GM18520 (cell line): ENCODE data around the gene ACTL7B.
"Not testable (repeated sequence)": the region's sequence is repeated elsewhere in the genome, so short reads cannot be mapped to it uniquely, and the experiment has no call there.

ENCODE experiments used
- ATAC-seq: cut with Tn5 transposase; IDR thresholded peaks from one replicate; pipeline ENCODE4 v1.9.1; 2021; ENCODE audit not compliant: unreplicated experiment

ACTL7B gene, protein sequence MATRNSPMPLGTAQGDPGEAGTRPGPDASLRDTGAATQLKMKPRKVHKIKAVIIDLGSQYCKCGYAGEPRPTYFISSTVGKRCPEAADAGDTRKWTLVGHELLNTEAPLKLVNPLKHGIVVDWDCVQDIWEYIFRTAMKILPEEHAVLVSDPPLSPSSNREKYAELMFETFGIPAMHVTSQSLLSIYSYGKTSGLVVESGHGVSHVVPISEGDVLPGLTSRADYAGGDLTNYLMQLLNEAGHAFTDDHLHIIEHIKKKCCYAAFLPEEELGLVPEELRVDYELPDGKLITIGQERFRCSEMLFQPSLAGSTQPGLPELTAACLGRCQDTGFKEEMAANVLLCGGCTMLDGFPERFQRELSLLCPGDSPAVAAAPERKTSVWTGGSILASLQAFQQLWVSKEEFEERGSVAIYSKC

DNA sequence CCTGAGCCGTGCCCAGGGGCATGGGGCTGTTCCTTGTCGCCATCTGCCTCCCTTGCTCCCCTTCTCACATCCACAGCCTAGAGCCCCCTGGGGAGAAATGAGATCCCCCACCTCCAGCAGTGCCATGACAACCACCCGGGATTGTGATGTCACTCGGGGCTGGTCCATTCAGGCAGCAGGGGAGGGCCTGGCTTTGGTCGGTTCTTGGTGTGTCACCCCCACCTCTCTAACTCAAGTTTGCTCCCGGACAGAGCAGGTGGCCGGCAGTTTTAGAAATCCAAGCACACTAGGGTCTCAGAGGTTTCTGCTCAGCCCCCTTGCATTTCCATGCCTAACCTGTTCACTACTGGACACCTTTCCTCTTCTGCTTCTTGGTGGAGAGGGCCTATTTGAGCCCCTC lies at the start of gene ACTL7B:
TSS of gene ACTL7B (minus strand) at position 99 of the 400 bp plus-strand sequence. CDS start at position 43, 56 bp downstream.
- no peak for ATAC-seq

DNA sequence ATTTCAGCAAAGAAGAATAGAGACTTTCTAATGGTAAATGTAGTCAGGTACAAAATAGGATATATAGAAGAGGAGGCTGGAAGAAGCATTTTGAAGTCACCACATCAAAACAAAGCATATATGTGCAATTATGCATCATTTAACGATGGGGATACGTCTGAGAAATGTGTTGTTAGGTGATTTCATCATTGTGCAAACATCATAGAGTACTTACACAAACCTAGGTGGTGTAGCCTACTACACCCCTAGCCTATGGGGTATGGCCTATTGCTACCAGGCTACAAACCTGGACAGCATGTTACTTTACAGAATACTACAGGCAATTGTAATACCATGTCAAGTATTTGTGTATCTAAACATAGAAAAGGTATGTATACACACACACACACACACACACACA lies 49.7 kb upstream of the ACTL7B start:
- ATAC-seq = no peak

DNA sequence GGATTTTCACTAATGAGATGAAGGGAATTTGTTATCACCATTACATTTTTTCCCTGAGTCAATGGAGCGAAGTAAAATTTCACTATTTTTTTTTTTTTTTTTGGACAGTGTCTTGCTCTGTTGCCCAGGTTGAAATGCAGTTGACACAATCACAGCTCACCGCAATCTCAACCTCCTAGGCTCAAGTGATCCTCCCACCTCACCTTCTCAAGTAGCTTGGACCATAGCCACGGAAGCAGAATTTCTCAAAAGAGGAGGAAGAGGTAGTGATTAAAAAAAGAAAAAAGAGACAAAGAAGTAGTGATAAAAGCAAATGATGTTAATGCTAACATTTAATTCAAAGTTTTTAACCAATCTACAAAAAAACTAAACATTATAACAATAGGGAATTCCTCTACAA lies 48.4 kb upstream of the ACTL7B start:
- no peak for ATAC-seq

DNA sequence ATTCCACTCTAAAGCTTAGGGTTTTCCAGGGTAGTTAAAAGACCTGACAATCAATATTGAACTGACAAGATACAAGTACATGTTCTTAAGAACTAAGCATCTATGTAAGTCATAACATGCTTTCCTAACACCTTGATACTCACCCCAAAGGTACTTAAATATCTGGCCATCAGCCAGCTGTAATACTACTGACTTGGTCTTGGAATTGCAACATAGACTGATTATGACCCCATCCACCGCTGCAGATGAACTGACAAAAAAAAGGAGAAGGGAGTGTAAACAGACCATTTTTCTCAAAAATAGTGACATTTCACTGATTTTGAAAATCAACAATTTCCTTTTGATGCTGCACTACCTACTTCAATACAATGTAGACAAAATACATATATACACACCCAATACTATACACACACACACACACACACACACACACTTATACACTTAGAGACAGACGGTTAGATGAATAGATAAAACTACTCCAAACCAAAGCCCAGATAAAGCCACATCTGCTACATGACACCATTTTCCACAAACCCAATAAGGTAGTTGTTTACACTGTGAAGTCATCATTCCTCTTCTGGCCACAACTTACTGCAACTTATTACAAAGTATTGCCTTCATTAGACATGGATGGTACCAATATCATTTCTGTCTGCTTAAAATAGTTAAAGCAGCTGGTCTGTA lies 47.8 kb upstream of the ACTL7B start:
- no peak for ATAC-seq

DNA sequence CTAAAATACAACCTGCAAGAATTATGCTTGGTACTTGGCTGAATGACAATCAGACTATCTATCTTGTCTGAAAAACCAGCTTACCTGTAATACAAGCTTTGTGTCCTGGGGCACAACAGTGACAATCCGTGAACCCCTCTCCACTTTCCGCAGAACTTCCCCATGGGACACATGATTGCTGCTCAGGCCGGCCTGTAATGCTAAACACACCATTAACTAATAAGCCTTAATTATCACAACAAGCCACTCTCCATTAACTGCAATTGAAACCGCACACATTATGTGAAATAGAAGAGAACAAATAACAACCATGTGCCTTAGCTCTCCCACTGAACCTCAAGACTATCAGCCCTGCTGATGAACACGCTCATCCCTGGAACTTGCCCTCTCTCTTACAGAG lies 44.4 kb upstream of the ACTL7B start:
- ATAC-seq = no peak

DNA sequence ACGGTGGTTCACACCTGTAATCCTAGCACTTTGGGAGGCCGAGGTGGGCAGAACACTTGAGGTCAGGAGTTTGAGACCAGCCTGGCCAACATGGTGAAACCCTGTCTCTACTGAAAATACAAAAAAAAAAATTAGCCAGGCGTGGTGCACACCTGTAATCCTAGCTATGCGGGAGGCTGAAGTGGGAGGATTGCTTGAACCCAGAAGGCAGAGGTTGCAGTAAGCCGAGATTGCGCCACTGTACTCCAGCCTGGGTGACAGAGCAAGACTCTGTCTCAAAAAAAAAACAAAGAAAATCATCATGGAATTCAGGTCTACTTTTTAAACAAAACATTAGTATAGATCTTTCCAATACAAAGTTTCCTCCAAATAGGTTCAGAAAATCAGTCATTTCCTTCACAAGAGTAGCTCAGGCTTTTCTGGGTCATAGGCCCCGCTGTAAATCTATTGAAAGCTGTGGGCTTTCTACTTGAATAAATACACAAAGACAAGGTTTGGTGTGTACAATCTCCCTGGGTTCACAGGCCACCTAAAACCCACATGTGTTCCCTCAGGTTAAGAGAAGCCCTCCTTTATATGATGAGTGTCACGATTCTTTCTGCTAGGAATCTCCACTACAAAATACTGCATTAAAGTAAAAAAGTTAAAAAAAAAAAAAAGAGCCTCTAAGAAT lies 43.4 kb upstream of the ACTL7B start:
- not testable (repeated sequence) for ATAC-seq

DNA sequence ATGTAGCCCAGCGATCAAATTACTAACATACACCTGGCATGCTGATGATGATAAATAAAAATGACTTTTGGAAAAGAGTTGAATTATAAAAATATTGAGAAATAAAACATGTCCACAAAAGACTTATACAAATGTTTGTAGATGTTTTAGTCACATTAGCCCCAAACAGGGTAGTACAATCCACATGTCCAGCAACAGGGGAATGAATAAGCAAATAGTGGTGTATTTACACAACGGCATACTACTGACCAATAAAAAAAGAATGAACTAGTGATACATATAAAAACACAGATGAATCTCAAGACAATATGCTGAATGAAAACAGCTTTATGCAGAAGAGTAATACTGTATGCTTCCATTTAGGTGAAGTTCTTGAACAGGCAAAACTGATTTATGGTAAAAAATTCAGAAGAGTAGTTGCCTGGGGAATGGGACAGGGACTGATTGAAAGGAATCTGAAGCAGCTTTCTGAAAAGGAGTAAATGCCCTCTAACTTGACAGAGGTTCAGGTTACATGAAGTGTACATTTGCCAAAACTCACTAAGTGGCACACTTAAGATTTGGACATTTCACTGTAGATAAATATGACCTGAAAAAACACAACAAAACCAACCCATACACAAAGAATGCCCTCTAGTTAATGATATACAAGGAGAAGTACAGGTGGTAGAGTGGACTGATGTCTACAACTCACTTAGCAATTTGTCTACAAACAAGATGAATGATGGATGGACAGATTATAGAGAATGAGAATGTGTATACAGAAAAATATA lies 41.7 kb upstream of the ACTL7B start:
- ATAC-seq = no peak

DNA sequence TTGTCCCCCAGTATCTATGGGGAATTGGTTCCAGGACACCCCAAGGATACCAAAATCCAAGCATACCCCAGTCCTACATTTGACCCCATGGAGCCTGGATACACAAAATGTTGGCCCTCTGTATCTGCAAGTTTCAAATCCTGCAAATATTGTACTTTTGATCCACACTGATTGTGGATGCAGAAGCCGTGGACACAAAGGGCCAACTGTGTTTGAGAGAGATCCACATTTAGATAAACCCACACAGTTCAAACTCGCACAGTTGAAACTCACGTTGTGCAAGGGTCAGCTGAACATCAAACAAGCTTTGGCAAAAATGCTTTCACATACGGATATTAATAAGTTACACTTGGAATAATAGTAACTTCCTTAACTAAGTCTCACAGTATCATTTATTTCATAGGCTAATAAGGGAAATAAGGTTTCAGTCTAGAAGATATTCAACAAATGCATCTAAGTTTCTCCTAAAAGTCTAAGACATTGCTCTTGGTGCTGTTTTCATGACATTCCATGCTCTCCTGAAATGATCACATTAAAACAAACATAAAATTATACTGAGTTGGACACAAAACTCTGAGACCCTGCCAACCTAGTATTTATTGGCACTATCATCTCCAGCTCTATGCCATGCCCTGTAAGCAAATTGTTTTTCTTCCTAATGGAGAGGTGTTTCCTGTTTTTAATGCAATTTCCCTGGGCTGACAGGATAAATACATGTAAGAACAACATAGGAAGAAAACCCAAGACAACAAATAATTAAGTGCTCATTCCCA lies 38.6 kb upstream of the ACTL7B start:
- ATAC-seq = no peak

DNA sequence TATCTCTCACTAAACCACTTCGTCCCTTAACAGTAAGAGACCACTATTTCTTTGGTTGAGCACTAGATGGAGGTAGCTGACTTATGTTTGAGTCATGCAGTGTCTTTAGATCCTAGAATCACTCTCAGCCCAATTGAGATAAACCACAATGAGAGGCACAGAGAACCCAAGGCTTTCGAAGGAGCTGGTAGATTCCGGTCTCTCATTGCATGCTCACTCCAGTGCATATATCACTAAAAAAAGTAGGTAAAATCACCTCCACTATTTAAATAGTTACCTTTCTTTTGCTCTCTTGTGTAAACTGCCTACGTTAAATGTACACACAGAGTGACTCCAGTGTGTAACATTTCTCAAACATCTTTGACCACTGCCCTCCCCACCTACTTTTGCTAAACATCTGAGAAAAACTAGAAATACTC lies 33.9 kb upstream of the ACTL7B start:
- no peak for ATAC-seq

DNA sequence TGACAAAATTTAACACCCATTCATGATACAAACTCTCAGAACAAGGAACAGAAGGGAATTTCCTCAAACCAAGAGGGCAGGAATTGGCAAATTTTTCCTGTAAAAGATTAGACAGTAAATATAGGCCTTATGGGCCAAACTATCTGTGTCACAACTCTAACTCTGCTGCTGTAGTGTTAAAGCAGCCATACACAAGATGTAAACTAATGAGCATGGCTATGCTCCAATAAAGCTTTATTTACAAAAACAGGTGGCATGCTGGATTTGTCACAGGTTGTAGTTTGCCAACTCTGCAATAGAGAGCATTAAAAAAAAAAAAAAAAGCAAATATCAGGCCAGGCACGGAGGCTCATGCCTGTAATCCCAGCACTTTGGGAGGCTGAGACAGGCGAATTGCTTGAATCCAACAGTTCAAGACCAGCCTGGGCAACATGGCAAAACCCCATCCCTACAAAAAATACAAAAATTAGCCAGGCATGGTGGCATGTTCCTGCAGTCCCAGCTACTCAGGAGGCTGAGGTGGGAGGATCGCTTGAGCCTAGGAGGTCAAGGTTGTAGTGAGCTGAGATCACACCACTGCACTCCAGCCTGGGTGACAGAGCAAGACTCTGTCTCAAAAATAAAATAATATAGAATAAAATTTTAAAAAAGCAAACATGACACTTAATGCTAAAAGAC lies 30.9 kb upstream of the ACTL7B start:
- ATAC-seq = not testable (repeated sequence)

DNA sequence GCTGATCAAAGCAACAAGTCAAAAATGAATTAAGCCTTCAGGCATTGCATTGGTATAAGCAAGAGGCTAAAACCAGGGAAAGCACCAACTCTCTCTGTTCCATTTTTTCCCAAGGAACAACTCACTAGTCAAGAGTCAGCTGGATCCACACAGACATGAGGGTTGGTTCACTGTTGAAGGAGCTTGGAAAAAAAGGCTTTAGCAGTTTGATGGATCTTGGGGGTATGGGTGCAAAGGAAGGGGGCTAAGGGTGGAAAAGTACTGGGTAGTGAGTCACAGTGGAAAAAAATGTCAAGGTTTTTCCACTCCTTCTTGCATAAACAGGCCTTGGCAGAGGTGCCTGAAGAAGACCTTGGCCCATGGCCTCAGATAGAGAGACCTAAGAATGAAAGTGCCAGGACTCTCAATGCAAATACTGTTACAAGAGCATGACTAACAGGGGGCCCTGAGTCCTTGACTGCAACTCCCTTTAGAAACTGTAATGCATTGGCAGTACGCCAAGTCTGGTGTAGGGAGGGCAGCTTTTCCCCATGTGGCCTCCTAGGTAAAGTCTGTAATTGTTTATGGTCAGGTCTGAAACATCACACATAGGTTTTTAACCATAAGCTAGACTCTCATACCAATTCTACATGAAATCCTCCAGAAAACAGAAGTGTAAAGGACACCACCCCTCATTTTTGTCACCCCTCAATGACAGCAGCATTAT lies 30.0 kb upstream of the ACTL7B start:
- peak; percentile 98 for ATAC-seq

DNA sequence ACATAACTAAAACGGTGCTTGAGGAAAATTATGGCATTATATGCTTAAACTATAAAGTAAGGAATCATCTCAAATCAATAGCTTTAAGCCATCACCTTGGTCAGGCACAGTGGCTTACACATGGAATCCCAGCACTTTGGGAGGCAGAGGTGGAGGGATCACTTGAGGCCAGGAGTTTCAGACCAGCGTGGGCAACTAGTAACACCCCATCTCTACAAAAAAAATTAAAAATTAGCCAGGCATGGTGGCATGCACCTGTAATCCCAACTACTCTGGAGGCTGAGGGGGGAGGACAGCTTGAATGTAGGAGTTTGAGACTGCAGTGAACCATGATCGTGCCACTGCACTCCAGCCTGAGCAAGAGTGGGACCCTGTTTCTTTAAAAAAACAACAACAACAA lies 28.9 kb upstream of the ACTL7B start:
- ATAC-seq = no peak

DNA sequence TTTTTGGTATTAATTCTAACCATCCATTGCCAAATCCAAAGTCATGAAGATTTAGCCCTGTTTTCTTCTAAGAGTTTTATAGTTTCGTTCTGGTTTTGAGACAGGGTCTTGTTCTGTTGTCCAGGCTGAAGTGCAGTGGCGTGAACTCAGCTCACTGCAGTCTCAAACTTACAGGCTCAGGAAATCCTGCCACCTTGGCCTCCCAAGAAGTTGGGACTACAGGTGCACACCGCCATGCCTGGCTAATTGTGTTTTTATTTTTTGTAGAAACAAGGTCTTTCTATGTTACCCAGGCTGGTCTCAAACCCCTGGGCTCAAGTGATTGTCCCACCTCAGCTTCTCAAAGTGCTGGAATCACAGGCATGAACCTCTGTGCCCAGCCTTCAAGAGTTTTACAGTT lies 27.3 kb upstream of the ACTL7B start:
- no peak for ATAC-seq

DNA sequence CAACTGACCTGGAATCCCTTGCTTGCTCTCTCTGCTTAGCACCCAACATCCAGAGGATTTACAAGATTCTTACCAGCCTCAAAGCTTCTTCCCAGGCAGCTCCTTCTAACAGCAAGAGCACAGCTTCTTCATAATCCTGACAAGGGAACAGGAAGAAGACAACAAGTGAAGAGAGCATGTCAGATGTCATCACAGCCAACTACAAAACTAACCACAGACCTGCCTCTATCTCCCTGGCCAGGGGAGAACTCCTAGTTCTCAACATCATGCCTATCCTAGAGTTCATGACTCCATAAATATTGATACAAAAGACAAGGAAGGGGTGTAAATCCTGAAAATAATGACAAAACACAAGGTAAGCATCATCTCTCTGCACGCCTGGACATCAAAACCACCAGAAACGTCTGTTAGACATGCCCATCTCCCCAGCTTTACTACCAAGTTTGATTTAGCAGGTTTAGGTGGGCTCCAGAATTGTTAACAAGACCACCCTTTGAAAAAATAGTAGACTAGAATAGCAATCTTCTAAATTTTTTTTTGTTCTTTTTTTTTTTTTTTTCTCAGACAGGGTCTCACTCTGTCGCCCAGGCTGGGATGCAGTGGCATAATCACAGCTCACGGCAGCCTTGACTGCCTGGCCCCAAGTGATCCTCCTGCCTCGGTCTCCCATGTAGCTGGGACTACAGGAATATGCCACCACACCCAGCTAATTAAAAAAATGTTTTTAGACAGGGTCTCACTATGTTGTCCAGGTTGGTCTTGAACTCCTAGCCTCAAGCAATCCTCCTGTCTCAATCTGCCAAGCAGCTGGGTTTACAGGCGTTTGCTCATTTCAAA lies 26.5 kb upstream of the ACTL7B start:
- no peak for ATAC-seq

DNA sequence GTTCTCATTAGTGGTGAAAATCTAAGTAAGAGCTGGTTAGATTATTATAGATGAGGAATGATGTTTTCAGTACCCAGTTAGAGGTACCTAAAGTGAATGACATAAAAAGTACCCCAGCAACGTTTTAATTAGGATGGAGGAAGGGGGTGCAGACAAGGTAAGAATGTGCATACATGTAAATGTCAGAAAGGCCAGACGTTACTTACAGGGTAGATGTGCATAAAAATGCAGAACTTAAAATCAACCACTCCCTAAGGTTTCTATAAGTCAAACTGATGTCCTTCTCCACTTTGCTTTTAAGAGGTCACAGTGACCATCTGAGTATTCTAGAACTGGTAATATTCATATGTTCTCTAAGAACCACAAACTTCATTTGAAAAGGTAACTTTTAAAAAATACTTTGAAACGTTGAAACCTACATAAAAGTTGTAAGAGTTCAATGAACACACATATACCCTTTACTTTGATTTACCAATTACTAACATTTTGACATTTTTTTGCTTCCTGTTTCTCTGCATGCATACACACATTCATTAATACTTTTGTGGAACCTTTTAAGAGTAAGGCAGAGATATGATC lies 25.0 kb upstream of the ACTL7B start:
- ATAC-seq = no peak

DNA sequence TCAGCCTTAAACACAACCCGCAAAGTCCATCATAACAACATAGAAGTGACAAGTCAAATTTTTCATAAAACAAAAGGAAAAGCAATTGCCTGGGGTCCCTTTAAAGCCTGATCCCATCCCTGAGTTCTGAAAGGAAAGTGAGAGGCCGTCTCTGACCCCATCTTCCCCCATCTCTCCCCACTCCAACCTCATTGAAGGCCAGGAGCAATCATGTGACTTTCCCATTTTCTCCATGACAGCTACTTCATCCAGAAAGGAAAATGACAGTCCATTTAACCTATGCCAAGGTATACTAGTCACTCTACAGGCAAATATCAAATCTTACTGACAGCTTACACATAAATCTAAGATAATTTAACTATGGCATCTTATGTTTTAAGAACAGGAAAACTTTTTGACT lies 21.7 kb upstream of the ACTL7B start:
- no peak for ATAC-seq

DNA sequence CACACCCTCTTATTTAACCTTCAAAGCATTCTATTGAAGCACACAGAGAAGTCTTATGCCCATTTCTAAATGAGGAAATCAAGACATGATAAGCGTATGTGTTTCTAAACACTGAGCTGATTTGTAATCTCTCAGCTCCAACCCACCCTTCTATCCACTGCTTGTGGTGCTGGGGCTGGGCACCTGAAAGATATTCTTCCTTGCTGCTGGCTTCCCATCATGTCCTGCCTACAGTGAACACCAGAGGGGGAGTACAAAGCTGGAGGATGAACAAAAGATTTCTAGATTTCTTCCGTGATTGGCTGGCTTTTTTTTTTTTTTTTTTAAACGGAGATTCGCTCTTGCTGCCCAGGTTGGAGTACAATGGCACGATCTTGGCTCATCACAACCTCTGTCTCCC lies 20.6 kb upstream of the ACTL7B start:
- no peak for ATAC-seq
